Tibial artery (tissue), 4 donors: ENCODE measurements around the gene PRR7.

Experiments
- DNase-seq, 2 donors: peaks; one replicate each; pipeline ENCODE4 v3.0.0-alpha.2; 2019
- H3K27ac ChIP-seq, 2 donors: fragments of 200-600 bp; sonication (generic) in 1 of 2; 1 replicate in 1 of 2; 2 replicates in 1 of 2; pipeline ENCODE4 v1.5.1; 2018 to 2019; ENCODE audit warnings: mild to moderate bottlenecking in 1 of 2
- H3K27me3 ChIP-seq, 2 donors: fragments of 200-600 bp; sonication (generic) in 1 of 2; one replicate each; pipeline versions ENCODE4 v1.5.1 to v1.6.0; 2016 to 2019
- H3K36me3 ChIP-seq, 3 donors: fragments of 200-600 bp; sonication (generic) in 2 of 3; one replicate each; pipeline ENCODE4 v1.5.1; 2016 to 2019; ENCODE audit warnings: mild to moderate bottlenecking in 2 of 3
- H3K4me1 ChIP-seq, 4 donors: fragments of 200-600 bp; sonication (generic) in 2 of 4; 1 replicate in 3 of 4; 2 replicates in 1 of 4; pipeline ENCODE4 v1.5.1; 2016 to 2019
- H3K4me3 ChIP-seq, 2 donors: fragments of 200-600 bp; sonication (generic) in 1 of 2; 1 replicate in 1 of 2; 2 replicates in 1 of 2; pipeline ENCODE4 v1.5.1; 2018 to 2019; ENCODE audit warnings: mild to moderate bottlenecking in 2 of 2
- H3K9me3 ChIP-seq, 3 donors: fragments of 200-600 bp; sonication (generic) in 1 of 3; one replicate each; pipeline ENCODE4 v1.5.1; 2016 to 2019
- intact Hi-C: fragments of 100-400 bp; cut with DNase I; formaldehyde crosslinking; loops from one replicate; pipeline ENCODE4 v1.15.0; 2023; ENCODE audit warnings: low total_unique reads
- TF ChIP-seq, protein P1 (sequence below), 2 experiments: fragments of 200-600 bp in 1 of 2; fragments of 450-650 bp in 1 of 2; IDR thresholded peaks; one replicate each; pipeline ENCODE4 v1.5.1; 2017 to 2019; ENCODE audit warnings: antibody characterized with exemption in 2 of 2, mild to moderate bottlenecking in 1 of 2, moderate library complexity in 1 of 2

PRR7 gene

DNA sequence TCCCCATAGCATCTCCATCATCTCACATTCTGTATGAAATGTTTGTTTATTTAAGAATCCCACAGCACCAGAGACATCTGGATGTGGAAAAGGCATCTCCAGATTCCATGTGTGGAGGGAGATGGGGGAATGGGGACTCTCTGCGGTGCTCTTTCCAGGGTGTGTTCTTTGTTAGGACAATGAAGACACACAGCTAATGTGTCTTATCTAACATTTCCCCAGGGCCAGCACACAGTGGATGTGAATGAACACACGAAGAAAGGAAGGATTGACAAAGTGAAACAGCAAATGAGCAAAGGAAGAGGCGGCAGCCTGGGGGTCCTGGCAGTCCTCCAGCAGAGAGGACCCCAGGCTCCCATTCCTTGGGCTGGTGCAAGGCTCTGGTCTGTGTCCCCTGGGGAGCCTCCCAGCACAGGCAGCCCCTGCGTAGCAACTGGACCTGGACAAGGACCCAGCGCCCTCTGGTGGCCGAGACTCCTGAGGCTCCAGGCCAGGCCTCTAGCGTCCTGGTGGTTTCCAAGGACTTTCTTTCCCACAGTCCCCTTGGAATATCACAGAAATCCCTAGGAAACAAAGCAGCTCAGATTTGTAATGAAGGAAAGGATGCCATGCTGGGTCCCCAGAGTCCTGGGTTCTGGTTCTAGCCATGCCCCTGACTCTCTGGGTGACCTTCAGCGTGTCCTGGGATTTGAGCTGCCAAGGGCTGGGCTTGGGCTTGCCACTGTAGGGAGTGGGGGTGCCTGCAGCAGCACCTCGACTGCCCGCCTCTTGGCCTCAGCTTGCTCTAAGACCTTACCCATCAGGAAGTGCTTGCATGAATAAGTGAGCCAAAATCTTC is 54.3 kb downstream of the PRR7 start:
- H3K27ac ChIP-seq, result peak overlapping the region in 1 of 2 donors; percentile 18
- no peak overlapping the region for H3K4me3 ChIP-seq
- H3K27me3 ChIP-seq, result no peaks in the 10 kb centered on the region
- DNase-seq, result peak; percentile 90 to 92
- peaks cover 0 to 5% (median 0%) of the 10 kb centered on the region in 3 donors for H3K36me3 ChIP-seq
- H3K9me3 ChIP-seq, result no peaks in the 10 kb centered on the region
- intact Hi-C loops, result loop anchor here (5.0 kb wide), 1 partner anchor 109 kb away; no protein-coding TSS in a partner anchor
- TF ChIP-seq, protein P1, sequence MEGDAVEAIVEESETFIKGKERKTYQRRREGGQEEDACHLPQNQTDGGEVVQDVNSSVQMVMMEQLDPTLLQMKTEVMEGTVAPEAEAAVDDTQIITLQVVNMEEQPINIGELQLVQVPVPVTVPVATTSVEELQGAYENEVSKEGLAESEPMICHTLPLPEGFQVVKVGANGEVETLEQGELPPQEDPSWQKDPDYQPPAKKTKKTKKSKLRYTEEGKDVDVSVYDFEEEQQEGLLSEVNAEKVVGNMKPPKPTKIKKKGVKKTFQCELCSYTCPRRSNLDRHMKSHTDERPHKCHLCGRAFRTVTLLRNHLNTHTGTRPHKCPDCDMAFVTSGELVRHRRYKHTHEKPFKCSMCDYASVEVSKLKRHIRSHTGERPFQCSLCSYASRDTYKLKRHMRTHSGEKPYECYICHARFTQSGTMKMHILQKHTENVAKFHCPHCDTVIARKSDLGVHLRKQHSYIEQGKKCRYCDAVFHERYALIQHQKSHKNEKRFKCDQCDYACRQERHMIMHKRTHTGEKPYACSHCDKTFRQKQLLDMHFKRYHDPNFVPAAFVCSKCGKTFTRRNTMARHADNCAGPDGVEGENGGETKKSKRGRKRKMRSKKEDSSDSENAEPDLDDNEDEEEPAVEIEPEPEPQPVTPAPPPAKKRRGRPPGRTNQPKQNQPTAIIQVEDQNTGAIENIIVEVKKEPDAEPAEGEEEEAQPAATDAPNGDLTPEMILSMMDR (IDR thresholded peaks at IDR 0.05), result peak; percentile 87 to 93
- peaks cover 0 to 24% (median 15%) of the 10 kb centered on the region in 4 donors for H3K4me1 ChIP-seq

DNA sequence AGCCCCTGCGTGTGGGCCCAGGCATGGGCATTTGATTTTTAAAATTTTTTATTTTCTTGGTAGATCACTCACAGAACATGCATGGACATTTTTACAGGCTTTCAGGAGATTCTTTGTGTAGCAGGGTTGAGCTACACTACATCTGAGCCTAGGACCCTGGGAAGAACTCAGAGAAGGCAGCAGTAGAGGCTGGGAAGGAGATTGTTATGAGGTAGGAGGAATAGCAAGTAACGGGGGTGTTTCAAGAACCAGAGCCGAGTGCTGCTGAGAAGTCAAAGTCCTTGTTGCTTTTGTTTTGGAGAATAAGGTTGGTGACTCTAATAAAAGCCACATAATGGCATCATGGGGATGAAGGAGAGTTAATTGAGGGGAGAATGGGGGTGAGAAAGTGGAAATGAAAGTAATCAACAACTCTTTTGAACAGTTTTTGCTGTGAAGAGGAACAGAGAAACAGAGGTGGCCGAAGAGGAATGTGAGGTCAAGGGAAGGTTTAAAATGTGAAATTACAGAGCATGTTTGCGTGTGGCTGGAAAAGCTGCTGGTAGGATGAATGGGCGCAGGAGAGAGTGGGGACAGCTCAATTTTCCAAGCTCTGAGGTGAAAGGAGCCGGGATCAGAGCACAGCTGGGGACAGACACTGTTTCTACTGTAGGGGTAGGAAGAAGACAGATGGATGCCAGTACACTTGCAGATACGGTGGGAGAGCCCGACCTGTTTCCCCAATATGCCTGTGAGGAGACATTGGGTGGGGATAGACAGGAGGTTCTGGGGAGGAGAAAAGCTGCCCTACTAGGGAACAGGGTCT is 55.5 kb downstream of the PRR7 start:
- Histone ChIP-seq H3K27me3 (no peaks in the 10 kb centered on the region), H3K27ac (no peak overlapping the region), H3K9me3 (no peaks in the 10 kb centered on the region), H3K4me1 (peaks cover 0 to 17% (median 10%) of the 10 kb centered on the region in 4 donors), H3K4me3 (no peak overlapping the region), H3K36me3 (no peaks in the 10 kb centered on the region)
- intact Hi-C loops, result loop anchor here (5.0 kb wide), 1 partner anchor 110 kb away; no protein-coding TSS in a partner anchor
- TF ChIP-seq, protein P1 (IDR thresholded peaks at IDR 0.05), result no peak
- no peak for DNase-seq

DNA sequence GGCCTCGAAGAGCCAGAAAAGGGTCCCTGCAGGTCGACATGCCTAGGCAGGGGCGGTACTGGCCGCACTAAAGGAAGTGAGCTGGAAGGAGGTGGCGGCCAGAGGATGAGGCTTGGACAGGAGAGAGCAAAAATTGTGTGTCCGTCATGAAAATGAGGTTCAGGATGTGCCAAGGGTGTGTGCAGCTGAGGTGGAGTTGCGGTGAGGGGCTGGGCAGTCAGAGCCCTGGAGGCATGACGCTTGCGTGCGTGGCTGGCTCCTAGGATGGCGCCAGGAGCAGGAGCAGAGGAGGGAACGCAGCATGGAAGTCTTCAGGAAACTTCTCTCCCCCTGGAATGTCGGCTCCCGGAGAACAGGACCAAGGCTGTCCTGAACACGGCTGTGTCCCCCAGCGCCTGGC is 56.3 kb downstream of the PRR7 start:
- Histone ChIP-seq H3K4me3 (no peak overlapping the region), H3K4me1 (peaks cover 0 to 15% (median 10%) of the 10 kb centered on the region in 4 donors), H3K36me3 (no peaks in the 10 kb centered on the region), H3K9me3 (no peaks in the 10 kb centered on the region), H3K27me3 (no peaks in the 10 kb centered on the region), H3K27ac (no peak overlapping the region)
- TF ChIP-seq, protein P1 (IDR thresholded peaks at IDR 0.05), result no peak
- DNase-seq, result no peak
- intact Hi-C loops, result loop anchor here (5.0 kb wide), 1 partner anchor 111 kb away; no protein-coding TSS in a partner anchor

DNA sequence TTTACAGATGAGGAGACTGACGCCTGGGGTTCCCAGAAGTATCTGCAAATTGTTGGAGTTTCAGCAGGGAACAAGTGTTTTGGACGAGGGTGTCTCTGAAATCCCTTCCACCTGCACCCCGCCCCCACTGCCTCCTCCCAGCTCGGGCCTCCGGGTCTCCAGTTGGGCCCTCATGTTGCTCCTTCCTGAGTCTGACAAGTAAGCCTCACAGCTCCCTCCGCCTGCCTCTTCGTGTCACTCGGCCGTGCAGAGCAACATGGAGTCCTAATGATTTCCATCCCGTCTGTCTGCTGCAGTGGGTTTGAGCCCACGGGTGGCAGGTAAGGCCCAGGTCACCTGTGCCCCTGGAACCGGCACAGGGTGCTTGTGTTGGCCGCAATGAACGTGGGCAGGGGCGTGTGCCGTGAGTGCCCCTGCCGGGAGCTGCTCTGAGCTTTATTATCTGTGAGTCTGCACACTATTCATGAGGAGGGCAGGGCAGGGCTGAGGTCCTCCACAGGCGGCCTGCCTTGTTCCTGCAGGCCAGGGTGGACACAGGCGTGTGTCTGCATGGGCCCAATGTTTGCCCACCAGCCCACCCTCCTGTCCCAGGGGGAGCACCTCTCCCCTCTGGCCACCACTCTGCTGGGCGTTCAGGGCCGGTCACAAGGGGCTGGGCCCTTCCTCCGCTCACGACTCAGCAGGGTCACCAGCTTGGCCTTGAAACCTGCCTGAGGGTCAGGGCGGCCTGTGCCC is 56.9 kb downstream of the PRR7 start:
- Histone ChIP-seq H3K4me1 (peaks cover 0 to 9% (median 4%) of the 10 kb centered on the region in 4 donors), H3K27ac (no peak overlapping the region), H3K9me3 (no peaks in the 10 kb centered on the region), H3K27me3 (no peaks in the 10 kb centered on the region), H3K4me3 (no peak overlapping the region), H3K36me3 (peaks cover 0 to 2% (median 0%) of the 10 kb centered on the region in 3 donors)
- DNase-seq, result no peak
- intact Hi-C loops, result loop anchor here (5.0 kb wide), 1 partner anchor 111 kb away; no protein-coding TSS in a partner anchor
- TF ChIP-seq, protein P1 (IDR thresholded peaks at IDR 0.05), result no peak
